Peyer's patch (tissue), 4 donors: ENCODE data around the gene LAMA4.

ENCODE experiments used
- CTCF ChIP-seq, 6 experiments: fragments of 450-650 bp in 4 of 6; fragments of 200-600 bp in 2 of 6; sonication (generic) in 1 of 6; IDR thresholded peaks; one replicate each; pipeline ENCODE4 v1.5.1; 2017 to 2019; ENCODE audit warnings: antibody characterized with exemption in 6 of 6, mild to moderate bottlenecking in 3 of 6, moderate library complexity in 1 of 6
- POLR2A ChIP-seq, 2 donors: fragments of 450-650 bp; IDR thresholded peaks; one replicate each; pipeline ENCODE4 v1.5.1; 2017; ENCODE audit warnings: antibody characterized with exemption in 2 of 2, mild to moderate bottlenecking in 2 of 2, moderate library complexity in 2 of 2

- TF ChIP-seq POLR2A (IDR thresholded peaks at IDR 0.05) = no peak
- TF ChIP-seq CTCF (IDR thresholded peaks at IDR 0.05) = no peak
Observed at GRCh38 chr6:112296694-112297093, 42.3 kb upstream of the LAMA4 start.
